Diencephalon (tissue), 1 donor: Measurements from ENCODE around the gene ERLEC1. TPM values are rescaled to one million over a fixed set of nuclear protein-coding genes. Genes with fewer than 3 reads are reported as not detected.

Source experiments
- small RNA-seq: library from RNA; depleted of rRNA; stranded (forward); fragments of <200 nt; gene quantifications from one replicate; pipeline ENCODE3, GENCODE V24; 2014
- total RNA-seq: library from RNA; depleted of rRNA; stranded (reverse); fragments of >200 nt; gene quantifications from one replicate; pipeline ENCODE4 v1.2.3, GENCODE V29; 2014

ERLEC1 gene
- 64.4 TPM for total RNA-seq

GRCh38 chr2:53786705-53787613 lies at the start of gene ERLEC1, which contains the start of gene ASB3:
ERLEC1 (plus strand) TSS chr2:53787044; CDS start chr2:53787211, 167 bp downstream.
ASB3 (minus strand) TSS chr2:53786953; CDS start chr2:53765572, 21,381 bp downstream.

GRCh38 chr2:53767405-53768241 lies 19.2 kb upstream of the ERLEC1 start, which contains the start of gene CHAC2:
CHAC2 (plus strand) TSS chr2:53767804; CDS start chr2:53767887, 83 bp downstream.

GRCh38 chr2:53859206-53860181 lies 72.7 kb downstream of the ERLEC1 start, which contains the start of gene GPR75:
GPR75 (minus strand) TSS chr2:53859967; CDS start chr2:53854756, 5,211 bp downstream.

Small RNA genes within 50 kb of the gene (small RNA-seq; reads per million reads assigned to genes)
- gene MIR3682 = not detected

Other genes starting within 250 kb of the ERLEC1 start
- gene CHAC2, start 19.2 kb upstream of the ERLEC1 start, total RNA-seq = 5.1 TPM
- 84.2 TPM for gene ASB3, start 91 bp upstream of the ERLEC1 start, total RNA-seq
- gene GPR75, start 72.9 kb downstream of the ERLEC1 start, total RNA-seq = 29.5 TPM
- 42.9 TPM for gene PSME4, start 183.9 kb downstream of the ERLEC1 start, total RNA-seq